SH-SY5Y (cell line): ENCODE measurements around the gene PTPRT.

Source experiments
- GATA2 ChIP-seq: IDR thresholded peaks from 2 replicates; pipeline ENCODE4 v1.6.1; 2011; ENCODE audit warnings: mild to moderate bottlenecking, low read depth, low read length
- GATA3 ChIP-seq: IDR thresholded peaks from 2 replicates; pipeline ENCODE4 v1.6.1; 2011; ENCODE audit warnings: low read depth, mild to moderate bottlenecking, low read length, moderate library complexity

PTPRT gene

DNA sequence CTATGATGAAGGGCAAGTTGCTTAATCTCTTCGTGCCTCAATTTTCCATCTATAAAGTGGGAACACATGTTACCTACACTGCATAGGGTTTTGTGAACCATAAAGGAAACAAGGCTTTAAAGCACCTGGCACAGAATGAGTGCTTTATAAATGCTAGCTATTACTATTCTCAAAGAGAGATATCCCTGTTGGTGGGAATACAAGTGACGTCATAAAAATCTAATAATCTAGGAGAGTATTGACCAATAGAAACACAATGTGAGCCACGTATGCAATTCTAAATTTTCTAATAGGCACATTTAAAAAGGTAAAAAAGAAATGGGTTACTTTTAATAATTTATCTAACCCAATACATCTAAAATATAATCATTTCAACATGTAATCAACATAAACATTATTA is 316.4 kb downstream of the PTPRT start:
- TF ChIP-seq GATA3: no peak

DNA sequence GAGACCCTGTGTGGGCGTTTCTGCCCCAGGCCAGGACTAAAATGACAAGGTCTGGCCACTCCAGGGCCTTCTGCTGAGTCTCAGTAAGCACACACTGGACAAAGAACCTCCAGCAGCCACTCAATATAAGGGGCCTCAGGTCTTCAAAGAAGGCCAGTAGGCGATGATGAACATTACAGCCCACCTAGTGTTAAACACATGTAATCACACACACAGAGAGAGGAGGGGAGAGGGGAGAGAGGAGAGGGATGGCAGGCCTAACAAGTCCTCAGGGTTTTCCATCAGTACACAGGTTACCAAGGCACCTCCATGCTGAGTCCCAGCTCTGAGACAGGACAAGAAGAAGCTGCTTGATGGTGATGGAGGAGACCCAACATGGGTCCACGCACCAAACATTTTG is 325.6 kb downstream of the PTPRT start:
- TF ChIP-seq GATA2 (no peak), GATA3 (no peak)

DNA sequence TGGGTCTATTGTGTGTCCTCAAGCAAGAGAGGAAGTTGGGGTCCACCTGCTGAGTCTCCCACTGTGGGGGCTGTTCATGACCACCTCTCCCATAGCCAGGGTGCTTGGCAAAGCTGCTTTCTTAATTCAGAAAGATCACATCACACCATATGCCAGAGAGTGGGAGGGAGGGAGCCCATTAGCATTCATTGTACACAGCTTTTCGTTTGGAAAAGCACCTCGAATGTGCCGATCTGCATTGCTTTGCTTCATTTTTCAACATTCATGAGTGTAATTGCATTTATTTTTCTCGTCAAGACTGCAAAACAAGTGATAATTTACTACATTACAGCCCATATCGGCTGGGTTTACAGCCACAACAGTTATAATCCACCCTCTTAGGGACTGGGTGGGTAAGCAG is 327.3 kb downstream of the PTPRT start:
- TF ChIP-seq GATA2 (no peak), GATA3 (no peak)

DNA sequence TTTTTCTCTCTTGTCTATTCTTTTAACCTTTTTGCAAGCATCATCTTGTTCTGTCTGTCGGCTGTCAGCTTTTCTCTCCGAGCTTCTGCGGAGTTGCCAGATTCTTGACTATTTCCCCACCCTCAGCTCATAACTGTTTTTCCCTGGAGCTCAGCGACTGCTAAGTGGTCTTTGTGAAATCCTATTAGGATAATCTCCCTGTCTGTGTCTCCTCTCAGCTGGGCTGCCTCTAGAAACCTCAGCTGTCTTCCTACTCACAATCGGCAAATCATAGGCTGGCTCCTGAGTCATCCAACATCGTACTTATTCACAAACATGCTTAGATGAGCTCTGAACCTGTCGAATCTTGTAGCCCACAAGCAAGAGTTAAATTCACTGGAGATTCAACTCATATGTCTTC is 332.3 kb downstream of the PTPRT start:
- TF ChIP-seq GATA2: no peak
- no peak for TF ChIP-seq GATA3

DNA sequence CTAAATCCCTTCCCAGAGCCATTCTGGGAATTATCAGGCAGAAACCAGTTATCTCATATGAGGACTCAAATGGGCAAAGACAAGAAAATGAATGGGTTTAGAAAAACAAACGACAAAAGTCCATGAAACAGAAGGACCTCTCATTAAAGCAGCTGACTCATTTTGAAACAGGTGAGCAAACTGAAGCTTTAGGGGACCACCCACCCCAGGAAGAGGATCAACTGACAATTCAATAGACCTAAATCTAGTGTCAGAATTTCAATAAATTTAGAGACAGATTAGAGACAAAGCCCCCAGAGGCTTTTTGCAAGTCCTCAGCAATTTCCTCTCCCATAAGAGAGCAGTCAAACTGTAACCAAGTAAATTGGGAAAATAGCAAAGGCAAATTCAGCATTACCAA is 333.8 kb downstream of the PTPRT start:
- no peak for TF ChIP-seq GATA3
- TF ChIP-seq GATA2: no peak

DNA sequence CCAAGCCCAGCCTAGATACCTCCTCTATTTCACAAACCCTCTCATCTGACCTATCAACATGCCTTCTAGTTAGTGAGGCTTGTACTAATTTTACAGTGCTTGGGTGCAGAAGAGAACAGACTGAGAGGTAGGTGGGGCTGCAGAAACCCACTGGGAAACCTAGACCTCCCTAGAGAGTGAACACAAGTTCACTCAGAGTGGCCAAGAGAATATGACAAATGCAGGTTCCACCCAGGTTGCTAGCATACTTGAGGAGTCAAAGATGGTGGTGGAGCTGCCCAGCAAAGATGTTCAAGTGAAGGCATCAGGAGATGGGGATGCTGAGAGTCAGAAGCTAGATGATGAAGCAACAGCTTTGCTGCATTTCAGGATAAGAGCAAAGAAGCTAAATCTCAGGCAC is 337.0 kb downstream of the PTPRT start:
- TF ChIP-seq GATA2 (no peak), GATA3 (no peak)

DNA sequence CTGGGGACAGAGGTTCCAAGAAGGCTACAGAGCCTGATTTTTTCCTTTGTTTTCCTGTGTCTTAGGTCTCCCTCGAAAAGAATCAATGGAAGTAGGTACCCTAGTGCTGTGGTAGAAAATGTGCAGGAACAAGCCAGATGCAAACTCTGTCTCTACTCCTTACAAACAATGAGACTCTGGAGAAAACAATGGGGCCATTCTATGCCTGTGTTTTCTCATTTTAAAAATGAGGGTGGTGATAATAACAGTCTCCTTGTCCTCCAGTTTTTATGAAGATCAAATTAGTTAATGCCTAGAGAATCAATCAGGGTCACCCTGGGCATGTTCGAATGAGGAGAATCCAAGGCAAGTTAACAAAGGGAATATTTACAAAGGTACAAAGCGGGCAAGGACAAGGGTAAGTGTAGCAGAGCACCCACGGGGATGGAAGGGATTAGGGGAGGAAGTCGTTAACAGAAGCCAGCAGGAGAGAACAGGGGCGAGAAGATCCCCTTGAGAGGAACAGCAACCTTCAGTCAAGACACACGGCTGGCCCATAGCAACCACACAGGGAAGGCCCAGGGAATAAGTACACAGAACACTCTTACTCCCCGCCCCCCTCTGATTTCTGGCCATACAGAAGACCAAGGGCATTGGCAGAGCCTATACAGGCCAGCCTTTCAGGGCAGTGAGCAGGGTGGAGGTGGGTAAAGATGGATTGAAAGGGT is 342.8 kb downstream of the PTPRT start:
- TF ChIP-seq GATA3 (no peak), GATA2 (no peak)

DNA sequence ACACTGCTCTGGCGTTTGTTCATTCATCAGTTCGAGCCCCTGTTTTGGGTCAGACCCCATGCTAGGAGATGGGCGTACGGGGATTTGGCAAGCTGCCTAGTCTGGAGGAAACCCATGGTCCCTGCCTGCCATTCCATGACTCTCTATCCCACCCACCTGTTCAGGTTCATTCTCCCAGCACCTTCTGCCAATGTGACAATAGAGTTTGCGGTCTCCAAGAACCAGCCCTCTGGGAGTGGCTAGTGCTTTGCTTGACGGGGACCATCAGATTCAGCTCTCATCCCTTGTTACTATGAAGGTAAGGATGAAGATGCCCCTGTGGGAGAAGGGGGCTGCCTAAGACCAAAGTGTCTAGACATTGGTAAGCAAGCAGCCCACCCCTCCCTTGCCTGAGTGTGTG is 345.0 kb downstream of the PTPRT start:
- no peak for TF ChIP-seq GATA3
- TF ChIP-seq GATA2: no peak

DNA sequence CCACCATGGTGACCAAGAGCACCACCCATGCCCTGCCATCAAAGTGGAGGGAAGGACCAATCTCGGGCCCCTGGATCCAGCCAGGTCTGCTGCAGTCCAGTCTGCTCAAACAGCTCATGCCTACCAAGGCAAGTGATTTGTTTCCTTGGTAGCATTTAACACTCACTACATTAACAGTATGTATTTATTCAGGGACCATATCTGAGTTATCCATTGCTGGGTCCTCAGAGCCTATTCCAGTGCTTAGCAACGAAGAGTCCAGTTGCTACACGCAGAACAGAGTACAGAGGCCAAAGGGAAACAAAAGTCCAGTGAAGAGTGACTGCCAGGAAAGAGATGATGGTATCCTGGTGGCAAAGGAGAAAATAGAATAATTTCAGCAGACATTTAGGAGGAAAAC is 352.2 kb downstream of the PTPRT start:
- TF ChIP-seq GATA2: no peak
- no peak for TF ChIP-seq GATA3

DNA sequence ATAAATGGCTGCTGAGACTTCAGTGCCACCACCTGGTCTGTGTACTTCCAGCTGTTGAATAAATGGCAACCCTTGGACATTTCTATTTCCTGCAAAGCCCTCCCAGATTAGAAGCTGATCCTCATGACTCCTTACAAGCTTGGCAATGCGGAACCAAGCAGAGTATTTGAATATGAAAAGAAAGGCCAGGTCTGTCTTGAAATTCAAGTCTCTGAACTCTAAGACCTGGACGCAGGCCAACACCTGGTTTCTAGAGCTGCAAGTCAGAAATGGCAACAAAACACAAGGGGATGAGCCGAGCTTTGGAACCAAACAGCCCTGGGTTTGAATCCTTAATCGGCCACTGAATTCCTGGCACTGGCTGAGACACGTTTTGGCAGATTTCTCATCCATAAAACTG is 353.4 kb downstream of the PTPRT start:
- TF ChIP-seq GATA3 (no peak), GATA2 (no peak)

DNA sequence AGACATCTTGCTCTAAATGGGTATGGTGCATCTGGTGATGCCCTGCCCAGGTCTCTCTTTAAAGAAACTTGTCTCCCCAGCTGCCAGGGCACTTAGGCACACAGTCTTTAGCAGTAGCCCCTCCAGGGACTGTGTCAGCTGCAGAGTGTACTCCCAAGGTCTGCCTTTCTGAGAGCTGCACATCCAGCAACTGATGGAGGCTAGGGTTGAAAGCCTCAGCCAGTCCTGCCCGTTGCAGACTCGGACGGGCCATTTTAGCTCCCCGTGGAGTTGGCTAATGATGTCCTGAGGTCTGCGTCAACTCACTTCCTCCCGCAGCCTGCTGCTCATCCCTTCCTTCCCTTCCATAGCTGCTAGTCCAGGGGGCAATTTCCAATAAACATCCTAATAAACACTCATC is 381.8 kb downstream of the PTPRT start:
- TF ChIP-seq GATA3 (no peak), GATA2 (no peak)

DNA sequence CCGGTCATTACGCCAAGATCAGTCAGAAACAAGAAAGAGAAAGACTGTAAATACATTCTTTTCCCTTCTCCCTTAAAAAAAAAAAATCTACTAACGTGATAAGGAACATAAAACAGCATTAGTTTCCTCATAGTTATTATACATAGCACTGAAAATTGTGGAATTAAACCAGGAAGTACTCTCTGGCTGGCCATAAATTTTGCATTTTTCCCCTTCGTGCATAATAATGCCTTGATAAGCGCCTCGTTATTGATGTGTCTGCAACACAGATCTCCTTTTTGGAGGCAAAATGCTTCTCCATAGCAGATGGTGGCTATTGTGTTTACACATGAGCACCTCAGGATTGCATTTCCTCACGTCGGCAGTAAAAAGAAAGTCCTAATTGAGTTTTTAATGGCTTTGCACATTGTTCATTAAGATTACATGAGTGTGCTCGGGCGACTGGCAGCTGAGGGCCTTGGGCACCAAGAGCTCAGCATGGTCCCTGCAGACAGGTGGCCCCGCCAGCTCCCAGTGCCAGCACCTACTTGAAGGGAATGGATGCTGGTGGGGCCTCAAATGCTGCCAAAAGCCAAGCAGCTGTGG is 394.5 kb downstream of the PTPRT start:
- TF ChIP-seq GATA2: no peak
- TF ChIP-seq GATA3: no peak

DNA sequence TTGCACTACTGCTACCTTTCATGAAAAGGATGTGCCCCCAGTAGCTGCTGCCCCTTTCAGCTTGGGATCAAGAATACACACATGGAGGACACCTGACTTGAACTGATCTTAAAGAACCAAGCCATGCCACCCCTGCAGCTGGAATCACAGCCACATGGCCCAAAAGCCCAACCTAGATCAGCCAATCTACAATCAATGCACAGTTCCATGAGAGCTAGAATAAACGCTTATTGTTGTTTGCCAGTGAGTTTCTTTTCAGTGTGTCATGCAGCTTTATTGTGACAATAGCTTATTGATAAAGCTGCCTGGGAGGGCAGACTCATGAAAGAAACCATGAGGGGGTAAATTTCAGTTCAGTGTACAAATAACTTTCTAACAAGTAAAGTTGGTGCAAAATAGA is 397.7 kb downstream of the PTPRT start:
- TF ChIP-seq GATA2 (no peak), GATA3 (no peak)

DNA sequence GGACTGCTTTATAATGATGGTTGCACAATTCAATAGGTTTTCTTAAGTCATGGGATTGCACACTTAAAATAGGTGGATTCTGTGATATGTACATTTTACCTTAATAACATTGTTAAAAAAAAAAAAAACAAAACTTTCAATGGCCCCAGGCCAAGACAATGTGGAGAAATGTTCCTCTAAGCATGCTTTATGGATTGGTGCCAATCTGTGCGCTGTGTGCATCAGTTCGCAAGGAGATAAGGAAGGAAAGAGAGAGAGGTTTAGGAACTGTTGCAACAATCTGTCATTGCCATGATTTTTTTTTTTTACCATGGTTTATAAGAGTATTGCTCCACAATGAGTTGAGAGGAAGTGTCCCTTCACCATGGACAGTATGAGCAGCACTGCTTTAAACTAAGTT is 399.6 kb downstream of the PTPRT start:
- TF ChIP-seq GATA3: no peak
- no peak for TF ChIP-seq GATA2

DNA sequence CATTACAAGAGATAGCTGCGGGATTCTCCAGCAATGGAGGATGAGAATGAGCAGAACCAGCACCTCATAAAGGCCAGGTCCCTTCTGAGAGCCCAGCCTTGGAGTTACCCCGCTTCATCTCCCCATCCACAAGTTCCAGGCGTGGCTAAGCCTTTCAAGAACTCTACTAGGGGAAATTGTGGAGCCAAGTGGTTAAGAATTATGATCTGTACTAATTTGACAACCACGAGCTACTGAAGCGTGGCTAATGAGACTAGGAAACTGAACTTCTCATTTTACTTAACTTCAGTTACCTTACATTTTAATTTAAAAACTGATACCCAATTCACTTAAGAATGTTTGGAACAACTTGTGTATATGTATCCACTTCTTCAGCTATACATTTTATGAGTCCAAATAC is 401.0 kb downstream of the PTPRT start:
- TF ChIP-seq GATA2 (no peak), GATA3 (no peak)

DNA sequence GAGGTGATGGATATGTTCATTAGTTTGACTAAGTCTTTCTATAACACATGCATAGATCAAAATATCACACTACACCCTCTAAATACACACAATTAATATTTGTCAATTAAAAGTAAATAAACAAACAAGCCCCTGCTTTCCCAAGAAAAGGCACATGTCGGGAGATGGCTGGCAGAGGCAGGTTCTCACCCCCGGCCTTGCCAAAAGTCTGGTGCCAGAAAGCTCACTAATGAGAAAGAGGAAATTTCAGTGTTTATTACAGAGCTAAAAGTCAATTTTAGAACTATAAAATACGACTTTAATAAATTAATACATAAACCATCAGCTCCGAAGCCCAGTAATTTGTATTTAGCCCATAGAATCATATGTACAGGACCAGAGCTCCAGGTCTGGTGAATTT is 404.7 kb downstream of the PTPRT start:
- no peak for TF ChIP-seq GATA2
- no peak for TF ChIP-seq GATA3
